ENCODE data around the gene DOC2A. TPM values are rescaled to one million over a fixed set of nuclear protein-coding genes. Genes with fewer than 3 reads are reported as not detected.

DOC2A gene
- total RNA-seq, 2 experiments from 2014 or later = 0.14 TPM

- Mint-ChIP-seq H3K4me3 (no peak overlapping the region), H3K9me3 (no peaks in the 10 kb centered on the region), H3K4me1 (ENCODE audit: low read depth) (peaks cover 14% of the 10 kb centered on the region), H3K27ac (no peak overlapping the region), H3K27me3 (peaks cover 47% of the 10 kb centered on the region), H3K36me3 (ENCODE audit: low read depth) (no peaks in the 10 kb centered on the region)
- H3K4me3 ChIP-seq (ENCODE audit: low read length) = no peak overlapping the region
- H3K27me3 ChIP-seq (ENCODE audit: control insufficient read depth in 1 of 2, insufficient read depth in 2 of 2, low read length in 2 of 2) = peaks cover 42% of the 10 kb centered on the region in 2 experiments
- intact Hi-C loops (cut with DNase I, micrococcal nuclease) = no loop called here
- H3K4me1 ChIP-seq (ENCODE audit: insufficient read depth, low read length) = peaks cover 28% of the 10 kb centered on the region
- ChIA-PET CTCF (interaction anchor here (0.7 to 1.6 kb wide), 3 partner anchors 24 to 101 kb away, joined by 3 read pairs; partner anchors contain the start of gene TBX6), POLR2A (interaction anchor here (0.7 kb wide), 1 partner anchor 34 kb away, joined by 5 read pairs; no protein-coding TSS in a partner anchor)
- H3K36me3 ChIP-seq (ENCODE audit: insufficient read depth, low read length) = no peaks in the 10 kb centered on the region
- DNase-seq = no peak
- H3K9me3 ChIP-seq (ENCODE audit: control insufficient read depth in 1 of 2, insufficient read depth in 1 of 2, low read length in 2 of 2) = peaks cover 0 to 17% of the 10 kb centered on the region in 2 experiments
- ATAC-seq (ENCODE audit: poor library complexity) = no peak
- TF ChIP-seq CTCF (IDR thresholded peaks at IDR 0.05) = no peak
- H3K27ac ChIP-seq (ENCODE audit: low read depth in 1 of 2, low read length in 2 of 2) = no peak overlapping the region
These were observed 22.4 kb upstream of the DOC2A start for GRCh38 chr16:30033270-30033669.

GRCh38 chr16:30032083-30032819, 21.4 kb upstream of the DOC2A start:
- ATAC-seq (ENCODE audit: poor library complexity) (peak; percentile 74), DNase-seq (peak; percentile 43 to 83 (median 52))
- Histone ChIP-seq H3K4me1 (ENCODE audit: insufficient read depth, low read length) (peaks cover 28% of the 10 kb centered on the region), H3K27me3 (ENCODE audit: control insufficient read depth in 1 of 2, insufficient read depth in 2 of 2, low read length in 2 of 2) (peaks cover 42 to 49% of the 10 kb centered on the region in 2 experiments), H3K36me3 (ENCODE audit: insufficient read depth, low read length) (no peaks in the 10 kb centered on the region), H3K4me3 (ENCODE audit: low read length) (no peak overlapping the region), H3K27ac (ENCODE audit: low read depth in 1 of 2, low read length in 2 of 2) (no peak overlapping the region), H3K9me3 (ENCODE audit: control insufficient read depth in 1 of 2, insufficient read depth in 1 of 2, low read length in 2 of 2) (peaks cover 0 to 17% of the 10 kb centered on the region in 2 experiments)
- peak; percentile 74 for TF ChIP-seq CTCF (IDR thresholded peaks at IDR 0.05)
- ChIA-PET POLR2A (interaction anchor here (0.7 to 0.8 kb wide), 2 partner anchors 35 to 70 kb away, joined by 3 to 5 read pairs; partner anchors contain the start of gene TMEM219), CTCF (interaction anchor here (0.7 to 1.6 kb wide), 15 partner anchors 9 to 384 kb away, joined by 3 to 7 read pairs (median 3); partner anchors contain the start of genes TAOK2 and TBX6)
- H3K4me3 Mint-ChIP-seq = peak overlapping the region; percentile 39
- peaks cover 14% of the 10 kb centered on the region for H3K4me1 Mint-ChIP-seq (ENCODE audit: low read depth)
- intact Hi-C loops (cut with DNase I, micrococcal nuclease) = no loop called here
- no peak overlapping the region for H3K27ac Mint-ChIP-seq
- H3K36me3 Mint-ChIP-seq (ENCODE audit: low read depth) = no peaks in the 10 kb centered on the region
- peaks cover 57% of the 10 kb centered on the region for H3K27me3 Mint-ChIP-seq
- no peaks in the 10 kb centered on the region for H3K9me3 Mint-ChIP-seq

- TF ChIP-seq CTCF (IDR thresholded peaks at IDR 0.05) = no peak
- H3K4me3 ChIP-seq (ENCODE audit: low read length) = no peak overlapping the region
- no peaks in the 10 kb centered on the region for H3K36me3 ChIP-seq (ENCODE audit: insufficient read depth, low read length)
- no peaks in the 10 kb centered on the region for H3K9me3 Mint-ChIP-seq
- intact Hi-C loops (cut with DNase I, micrococcal nuclease) = no loop called here
- ChIA-PET POLR2A (interaction anchor here (0.8 kb wide), 1 partner anchor 70 kb away, joined by 3 read pairs; the partner anchor contains the start of gene TMEM219), CTCF (interaction anchor here (0.9 to 1.6 kb wide), 7 partner anchors 14 to 331 kb away, joined by 3 to 5 read pairs (median 3); partner anchors contain the start of gene TAOK2)
- ATAC-seq (ENCODE audit: poor library complexity) = no peak
- peaks cover 63% of the 10 kb centered on the region for H3K27me3 Mint-ChIP-seq
- H3K9me3 ChIP-seq (ENCODE audit: control insufficient read depth in 1 of 2, insufficient read depth in 1 of 2, low read length in 2 of 2) = peaks cover 0 to 17% of the 10 kb centered on the region in 2 experiments
- no peaks in the 10 kb centered on the region for H3K36me3 Mint-ChIP-seq (ENCODE audit: low read depth)
- H3K27me3 ChIP-seq (ENCODE audit: control insufficient read depth in 1 of 2, insufficient read depth in 2 of 2, low read length in 2 of 2) = peaks cover 42 to 49% of the 10 kb centered on the region in 2 experiments
- H3K4me1 ChIP-seq (ENCODE audit: insufficient read depth, low read length) = peaks cover 28% of the 10 kb centered on the region
- peaks cover 14% of the 10 kb centered on the region for H3K4me1 Mint-ChIP-seq (ENCODE audit: low read depth)
- DNase-seq = no peak
- no peak overlapping the region for H3K4me3 Mint-ChIP-seq
- no peak overlapping the region for H3K27ac Mint-ChIP-seq
- no peak overlapping the region for H3K27ac ChIP-seq (ENCODE audit: low read depth in 1 of 2, low read length in 2 of 2)
These were observed 20.7 kb upstream of the DOC2A start for GRCh38 chr16:30031477-30031918.

All from CD4-positive, alpha-beta T cell (primary cell).